M059J (cell line): ENCODE measurements around the gene FSTL5. TPM values are rescaled to one million over a fixed set of nuclear protein-coding genes. Genes with fewer than 3 reads are reported as not detected.
A peak's percentile ranks its signal among the peaks of the same experiment; 100 is the strongest.

Experiments
- DNase-seq: peaks from one replicate; pipeline ENCODE4 v3.0.0-alpha.2; 2012; ENCODE audit warnings: low read depth
- total RNA-seq: library from RNA; depleted of rRNA; stranded (reverse); fragments of >200 nt; shearing (Covaris generic); gene quantifications from 2 replicates; pipeline ENCODE4 v1.2.3, GENCODE V29; 2014

FSTL5 gene
- total RNA-seq, 1 experiment from 2014 or later: 0.12 TPM

GRCh38 chr4:161336016-161336530 lies 827.7 kb downstream of the FSTL5 start:
- DNase-seq: peak; percentile 20
